PC-3 (cell line): ENCODE measurements around the gene CCR4. TPM values are rescaled to one million over a fixed set of nuclear protein-coding genes. Genes with fewer than 3 reads are reported as not detected.

ENCODE experiments used
- ATAC-seq: fragments of 200-7000 bp; cut with Tn5 transposase; 2 replicates; pipeline ENCODE4 v1.9.1; 2020; ENCODE audit warnings: mild to moderate bottlenecking, moderate library complexity
- BruUV-seq: library from RNA; stranded (reverse); fragments of 400-500 nt; replicated peaks from 2 replicates; lab custom pipeline; 2021; lab: Mats Ljungman, UMichigan
- CTCF ChIA-PET: fragments of 300-600 bp; sonication (Branson Sonifier 250); formaldehyde crosslinking; loops from one replicate; lab custom pipeline; 2022; ENCODE audit warnings: antibody characterized with exemption; lab: Charles Lee
- POLR2A ChIA-PET: fragments of 300-600 bp; sonication (Branson Sonifier 250); formaldehyde crosslinking; loops from one replicate; lab custom pipeline; 2022; ENCODE audit warnings: antibody characterized with exemption; ENCODE audit not compliant: unreplicated experiment; lab: Charles Lee
- DNase-seq: peaks from one replicate; pipeline ENCODE4 v3.0.0-alpha.2; 2015
- H2AFZ ChIP-seq: fragments of 300-600 bp; sonication (generic); 2 replicates; pipeline ENCODE4 v1.6.0; 2016; ENCODE audit warnings: antibody characterized with exemption, low read length
- H3F3A ChIP-seq: fragments of 300-600 bp; sonication (generic); one replicate; pipeline ENCODE4 v1.6.0; 2017; ENCODE audit warnings: antibody characterized with exemption, low read length, control low read depth, mild to moderate bottlenecking; ENCODE audit not compliant: unreplicated experiment
- H3K27ac ChIP-seq: fragments of 300-600 bp; sonication (generic); 2 replicates; pipeline ENCODE4 v1.5.1; 2016; ENCODE audit warnings: mild to moderate bottlenecking, low read length
- H3K27me3 ChIP-seq: fragments of 300-600 bp; sonication (generic); 2 replicates; pipeline ENCODE4 v1.6.1; 2016; ENCODE audit warnings: low read length, mixed read lengths
- H3K36me3 ChIP-seq: fragments of 300-600 bp; sonication (generic); 2 replicates; pipeline ENCODE4 v1.6.1; 2016; ENCODE audit warnings: low read depth, mixed run types, low read length, mixed read lengths
- H3K4me1 ChIP-seq: fragments of 300-600 bp; sonication (generic); 2 replicates; pipeline ENCODE4 v1.5.1; 2016; ENCODE audit warnings: low read length; ENCODE audit not compliant: insufficient read depth
- H3K4me2 ChIP-seq: fragments of 300-600 bp; sonication (generic); 2 replicates; pipeline ENCODE4 v1.6.0; 2016; ENCODE audit warnings: low read length
- H3K4me3 ChIP-seq: fragments of 300-600 bp; sonication (generic); 2 replicates; pipeline ENCODE4 v1.5.1; 2016; ENCODE audit warnings: mild to moderate bottlenecking, low read length, mixed read lengths
- H3K79me2 ChIP-seq: fragments of 300-600 bp; sonication (generic); 2 replicates; pipeline ENCODE4 v1.6.1; 2017; ENCODE audit warnings: low read length, mixed read lengths
- H3K9ac ChIP-seq: fragments of 300-600 bp; sonication (generic); 2 replicates; pipeline ENCODE4 v1.6.0; 2016; ENCODE audit warnings: mild to moderate bottlenecking, low read length
- H3K9me2 ChIP-seq: fragments of 300-600 bp; sonication (generic); replicated peaks from 2 replicates; pipeline ENCODE4 v1.6.1; 2016; ENCODE audit warnings: mixed run types, low read length, mixed read lengths
- H3K9me3 ChIP-seq: fragments of 300-600 bp; sonication (generic); 2 replicates; pipeline ENCODE4 v1.6.1; 2016; ENCODE audit warnings: low read length, mixed read lengths
- H4K20me1 ChIP-seq: fragments of 300-600 bp; sonication (generic); 2 replicates; pipeline ENCODE4 v1.6.1; 2016; ENCODE audit warnings: low read length, mixed read lengths
- EZH2 ChIP-seq: fragments of 300-600 bp; sonication (generic); IDR thresholded peaks from one replicate; pipeline ENCODE4 v1.6.1; 2017; ENCODE audit warnings: antibody characterized with exemption, mild to moderate bottlenecking, low read length; ENCODE audit not compliant: unreplicated experiment
- EZH2phosphoT487 ChIP-seq: fragments of 300-600 bp; sonication (generic); IDR thresholded peaks from 2 replicates; pipeline ENCODE4 v1.6.1; 2018; ENCODE audit warnings: mild to moderate bottlenecking, antibody characterized with exemption, low read length, borderline replicate concordance
- intact Hi-C: fragments of 100-400 bp; cut with micrococcal nuclease; formaldehyde crosslinking; loops from 2 replicates; pipeline ENCODE4 v1.9.0; 2023
- total RNA-seq: library from RNA; depleted of rRNA; stranded (reverse); fragments of >200 nt; gene quantifications from 2 replicates; pipeline ENCODE4 v1.2.3, GENCODE V29; 2014
- TF ChIP-seq, protein P1 (sequence below): fragments of 300-600 bp; sonication (generic); conservative IDR thresholded peaks from 2 replicates; pipeline ENCODE4 v1.5.1; 2017; ENCODE audit warnings: antibody characterized with exemption, low read depth, mild to moderate bottlenecking, low read length

CCR4 gene
- total RNA-seq, 1 experiment from 2014 or later: 0.29 TPM

DNA sequence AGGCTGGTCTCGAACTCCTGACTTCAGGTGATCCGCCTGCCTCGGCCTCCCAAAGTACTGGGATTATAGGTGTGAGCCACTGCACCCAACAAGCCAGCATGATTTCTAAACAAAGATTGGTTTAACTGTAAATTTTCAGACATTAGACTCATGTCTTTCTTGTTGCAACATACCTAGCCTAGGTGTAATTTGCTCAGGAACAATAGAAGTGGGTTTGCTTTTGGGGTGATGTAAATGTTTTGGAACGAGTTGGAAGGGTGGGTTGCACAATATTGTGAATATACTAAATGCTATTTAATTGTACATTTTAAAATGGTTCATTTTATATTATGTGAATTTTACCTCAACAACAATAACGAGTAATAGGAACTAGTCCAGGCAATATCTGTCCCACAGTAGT lies 7.1 kb downstream of the CCR4 start:
- no peaks in the 10 kb centered on the region for H3F3A ChIP-seq
- H3K9me2 ChIP-seq: no peaks in the 10 kb centered on the region
- ChIA-PET POLR2A (no interaction called here), CTCF (no interaction called here)
- H2AFZ ChIP-seq: no peak overlapping the region
- BruUV-seq: no TSS peak
- no peak overlapping the region for H3K4me3 ChIP-seq
- no peak for ATAC-seq
- no peaks in the 10 kb centered on the region for H4K20me1 ChIP-seq
- intact Hi-C loops: no loop called here
- no peaks in the 10 kb centered on the region for H3K4me1 ChIP-seq
- no peak overlapping the region for H3K27ac ChIP-seq
- H3K9me3 ChIP-seq: no peaks in the 10 kb centered on the region
- TF ChIP-seq EZH2phosphoT487: no peak
- TF ChIP-seq, protein P1, sequence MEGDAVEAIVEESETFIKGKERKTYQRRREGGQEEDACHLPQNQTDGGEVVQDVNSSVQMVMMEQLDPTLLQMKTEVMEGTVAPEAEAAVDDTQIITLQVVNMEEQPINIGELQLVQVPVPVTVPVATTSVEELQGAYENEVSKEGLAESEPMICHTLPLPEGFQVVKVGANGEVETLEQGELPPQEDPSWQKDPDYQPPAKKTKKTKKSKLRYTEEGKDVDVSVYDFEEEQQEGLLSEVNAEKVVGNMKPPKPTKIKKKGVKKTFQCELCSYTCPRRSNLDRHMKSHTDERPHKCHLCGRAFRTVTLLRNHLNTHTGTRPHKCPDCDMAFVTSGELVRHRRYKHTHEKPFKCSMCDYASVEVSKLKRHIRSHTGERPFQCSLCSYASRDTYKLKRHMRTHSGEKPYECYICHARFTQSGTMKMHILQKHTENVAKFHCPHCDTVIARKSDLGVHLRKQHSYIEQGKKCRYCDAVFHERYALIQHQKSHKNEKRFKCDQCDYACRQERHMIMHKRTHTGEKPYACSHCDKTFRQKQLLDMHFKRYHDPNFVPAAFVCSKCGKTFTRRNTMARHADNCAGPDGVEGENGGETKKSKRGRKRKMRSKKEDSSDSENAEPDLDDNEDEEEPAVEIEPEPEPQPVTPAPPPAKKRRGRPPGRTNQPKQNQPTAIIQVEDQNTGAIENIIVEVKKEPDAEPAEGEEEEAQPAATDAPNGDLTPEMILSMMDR: no peak
- TF ChIP-seq EZH2: no peak
- no peak for DNase-seq
- H3K27me3 ChIP-seq: no peaks in the 10 kb centered on the region
- H3K9ac ChIP-seq: no peak overlapping the region
- no peaks in the 10 kb centered on the region for H3K79me2 ChIP-seq
- no peak overlapping the region for H3K4me2 ChIP-seq
- no peaks in the 10 kb centered on the region for H3K36me3 ChIP-seq

- Histone ChIP-seq H3K9ac (no peak overlapping the region), H3K36me3 (no peaks in the 10 kb centered on the region), H3K4me2 (no peak overlapping the region), H2AFZ (no peak overlapping the region), H3K27ac (no peak overlapping the region), H3K9me3 (no peaks in the 10 kb centered on the region), H3K4me1 (no peaks in the 10 kb centered on the region), H3K27me3 (no peaks in the 10 kb centered on the region), H3K79me2 (no peaks in the 10 kb centered on the region), H4K20me1 (no peaks in the 10 kb centered on the region), H3K9me2 (no peaks in the 10 kb centered on the region), H3K4me3 (no peak overlapping the region), H3F3A (no peaks in the 10 kb centered on the region)
- BruUV-seq: no TSS peak
- ATAC-seq: no peak
- ChIA-PET CTCF (no interaction called here), POLR2A (no interaction called here)
- intact Hi-C loops: no loop called here
- no peak for TF ChIP-seq EZH2
- TF ChIP-seq, protein P1: no peak
- no peak for TF ChIP-seq EZH2phosphoT487
- no peak for DNase-seq
Observed at GRCh38 chr3:32959371-32959770, 7.9 kb downstream of the CCR4 start.

DNA sequence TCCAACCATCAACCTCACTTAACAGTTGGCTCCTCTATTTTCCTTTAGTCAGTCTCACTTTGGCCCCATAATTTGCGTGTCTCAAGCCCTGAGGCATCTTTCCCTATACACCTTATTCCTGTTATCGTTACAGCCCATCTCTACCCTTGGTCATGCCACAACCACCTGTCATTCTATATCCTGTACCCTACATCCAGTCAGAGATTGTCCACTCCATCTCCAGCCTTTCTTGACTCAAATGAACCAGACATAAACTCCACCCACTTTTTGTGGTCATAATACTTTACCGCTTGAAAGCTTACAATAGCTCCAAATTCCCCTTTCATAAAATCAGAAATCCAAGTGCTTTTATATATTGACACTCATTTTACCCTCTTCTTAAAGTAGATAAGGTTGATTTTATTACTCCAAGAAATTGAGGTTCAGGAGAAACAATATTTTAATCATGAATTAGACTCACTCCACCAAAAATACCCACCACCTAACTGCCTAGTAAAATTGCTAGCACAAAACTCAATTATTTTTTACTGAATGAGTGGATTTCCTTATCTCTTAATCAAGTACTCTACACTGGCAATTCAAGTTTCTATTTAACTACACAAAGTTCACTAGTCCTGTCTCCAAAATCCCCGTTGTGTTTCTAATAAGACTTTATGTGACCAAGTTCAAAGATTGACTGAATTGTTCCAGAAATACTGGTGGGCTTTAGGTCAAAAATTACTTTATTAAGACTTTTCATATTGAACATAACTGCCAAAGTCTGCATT lies 9.1 kb downstream of the CCR4 start:
- H3K9ac ChIP-seq: no peak overlapping the region
- H3K4me2 ChIP-seq: no peak overlapping the region
- H3K4me3 ChIP-seq: no peak overlapping the region
- 0 out of 2 replicates have a peak, but pooled peaks cover 4% of the 10 kb centered on the region for H3K9me3 ChIP-seq
- no peak for ATAC-seq
- intact Hi-C loops: no loop called here
- no peaks in the 10 kb centered on the region for H3K9me2 ChIP-seq
- ChIA-PET CTCF (no interaction called here), POLR2A (no interaction called here)
- H3K4me1 ChIP-seq: no peaks in the 10 kb centered on the region
- DNase-seq: no peak
- H3K27me3 ChIP-seq: no peaks in the 10 kb centered on the region
- no peaks in the 10 kb centered on the region for H4K20me1 ChIP-seq
- BruUV-seq: no TSS peak
- H3K27ac ChIP-seq: no peak overlapping the region
- no peaks in the 10 kb centered on the region for H3K36me3 ChIP-seq
- TF ChIP-seq, protein P1: no peak
- TF ChIP-seq EZH2phosphoT487 (no peak), EZH2 (no peak)
- H2AFZ ChIP-seq: no peak overlapping the region
- H3F3A ChIP-seq: no peaks in the 10 kb centered on the region
- H3K79me2 ChIP-seq: no peaks in the 10 kb centered on the region
